ENCODE measurements around the gene RPS15.
"Not testable (repeated sequence)": the region's sequence is repeated elsewhere in the genome, so short reads cannot be mapped to it uniquely, and the experiment has no call there.

Gene RPS15

GRCh38 chr19:1420085-1420484 is 18.1 kb upstream of the RPS15 start:
- H3K4me3 ChIP-seq (ENCODE audit: low read length in 2 of 2); H3K9ac ChIP-seq (ENCODE audit: low read depth in 1 of 2, low read length in 2 of 2); H3K9me3 ChIP-seq (ENCODE audit: control insufficient read depth in 2 of 2, low read length in 2 of 2); H3K27me3 ChIP-seq (ENCODE audit: control insufficient read depth in 2 of 2, insufficient read depth in 2 of 2, low read length in 2 of 2); H3K27ac ChIP-seq (ENCODE audit: low read depth in 2 of 2, low read length in 2 of 2): not testable (repeated sequence)
- peaks cover 15 to 19% of the 10 kb centered on the region in 2 donors for H3K4me1 ChIP-seq (ENCODE audit: control insufficient read depth in 2 of 2, insufficient read depth in 2 of 2, low read length in 2 of 2)
- H3K36me3 ChIP-seq (ENCODE audit: control insufficient read depth in 2 of 2, insufficient read depth in 2 of 2, low read length in 2 of 2): peaks cover 54 to 71% of the 10 kb centered on the region in 2 donors

- Histone ChIP-seq H3K4me1 (ENCODE audit: control insufficient read depth in 2 of 2, insufficient read depth in 2 of 2, low read length in 2 of 2) (peaks cover 11 to 14% of the 10 kb centered on the region in 2 donors), H3K27ac (ENCODE audit: low read depth in 2 of 2, low read length in 2 of 2) (no peak overlapping the region), H3K36me3 (ENCODE audit: control insufficient read depth in 2 of 2, insufficient read depth in 2 of 2, low read length in 2 of 2) (peaks cover 59 to 76% of the 10 kb centered on the region in 2 donors), H3K9me3 (ENCODE audit: control insufficient read depth in 2 of 2, low read length in 2 of 2) (no peaks in the 10 kb centered on the region), H3K27me3 (ENCODE audit: control insufficient read depth in 2 of 2, insufficient read depth in 2 of 2, low read length in 2 of 2) (no peaks in the 10 kb centered on the region), H3K4me3 (ENCODE audit: low read length in 2 of 2) (no peak overlapping the region), H3K9ac (ENCODE audit: low read depth in 1 of 2, low read length in 2 of 2) (no peak overlapping the region)
These were observed 17.6 kb upstream of the RPS15 start for GRCh38 chr19:1420590-1420989.

- no peak overlapping the region for H3K27ac ChIP-seq (ENCODE audit: low read depth in 2 of 2, low read length in 2 of 2)
These were observed 16.8 kb upstream of the RPS15 start for GRCh38 chr19:1421218-1421957.

GRCh38 chr19:1421958-1422305 is 16.3 kb upstream of the RPS15 start:
- no peak overlapping the region for H3K27ac ChIP-seq (ENCODE audit: low read depth in 2 of 2, low read length in 2 of 2)
- no peaks in the 10 kb centered on the region for H3K27me3 ChIP-seq (ENCODE audit: control insufficient read depth in 2 of 2, insufficient read depth in 2 of 2, low read length in 2 of 2)
- no peak overlapping the region for H3K9ac ChIP-seq (ENCODE audit: low read depth in 1 of 2, low read length in 2 of 2)
- peaks cover 66 to 82% of the 10 kb centered on the region in 2 donors for H3K36me3 ChIP-seq (ENCODE audit: control insufficient read depth in 2 of 2, insufficient read depth in 2 of 2, low read length in 2 of 2)
- no peak overlapping the region for H3K4me3 ChIP-seq (ENCODE audit: low read length in 2 of 2)
- H3K4me1 ChIP-seq (ENCODE audit: control insufficient read depth in 2 of 2, insufficient read depth in 2 of 2, low read length in 2 of 2): peaks cover 3 to 4% of the 10 kb centered on the region in 2 donors
- H3K9me3 ChIP-seq (ENCODE audit: control insufficient read depth in 2 of 2, low read length in 2 of 2): no peaks in the 10 kb centered on the region

More at GRCh38 chr19:1421218-1421957, 16.8 kb upstream of the RPS15 start:
- peaks cover 3 to 6% of the 10 kb centered on the region in 2 donors for H3K4me1 ChIP-seq (ENCODE audit: control insufficient read depth in 2 of 2, insufficient read depth in 2 of 2, low read length in 2 of 2)
- H3K27me3 ChIP-seq (ENCODE audit: control insufficient read depth in 2 of 2, insufficient read depth in 2 of 2, low read length in 2 of 2): no peaks in the 10 kb centered on the region
- H3K9ac ChIP-seq (ENCODE audit: low read depth in 1 of 2, low read length in 2 of 2): no peak overlapping the region
- H3K36me3 ChIP-seq (ENCODE audit: control insufficient read depth in 2 of 2, insufficient read depth in 2 of 2, low read length in 2 of 2): peaks cover 65 to 77% of the 10 kb centered on the region in 2 donors
- no peak overlapping the region for H3K4me3 ChIP-seq (ENCODE audit: low read length in 2 of 2)
- no peaks in the 10 kb centered on the region for H3K9me3 ChIP-seq (ENCODE audit: control insufficient read depth in 2 of 2, low read length in 2 of 2)

- H3K4me3 ChIP-seq (ENCODE audit: low read length in 2 of 2): no peak overlapping the region
- no peak overlapping the region for H3K27ac ChIP-seq (ENCODE audit: low read depth in 2 of 2, low read length in 2 of 2)
- H3K27me3 ChIP-seq (ENCODE audit: control insufficient read depth in 2 of 2, insufficient read depth in 2 of 2, low read length in 2 of 2): no peaks in the 10 kb centered on the region
- H3K36me3 ChIP-seq (ENCODE audit: control insufficient read depth in 2 of 2, insufficient read depth in 2 of 2, low read length in 2 of 2): peaks cover 62 to 80% of the 10 kb centered on the region in 2 donors
- no peaks in the 10 kb centered on the region for H3K9me3 ChIP-seq (ENCODE audit: control insufficient read depth in 2 of 2, low read length in 2 of 2)
- no peak overlapping the region for H3K9ac ChIP-seq (ENCODE audit: low read depth in 1 of 2, low read length in 2 of 2)
- H3K4me1 ChIP-seq (ENCODE audit: control insufficient read depth in 2 of 2, insufficient read depth in 2 of 2, low read length in 2 of 2): peaks cover 3 to 4% of the 10 kb centered on the region in 2 donors
These were observed 15.8 kb upstream of the RPS15 start for GRCh38 chr19:1422360-1422759.

GRCh38 chr19:1422943-1423342 is 15.3 kb upstream of the RPS15 start:
- no peak overlapping the region for H3K27ac ChIP-seq (ENCODE audit: low read depth in 2 of 2, low read length in 2 of 2)
- H3K4me1 ChIP-seq (ENCODE audit: control insufficient read depth in 2 of 2, insufficient read depth in 2 of 2, low read length in 2 of 2): peaks cover 3 to 4% of the 10 kb centered on the region in 2 donors
- H3K4me3 ChIP-seq (ENCODE audit: low read length in 2 of 2): no peak overlapping the region
- peaks cover 60 to 80% of the 10 kb centered on the region in 2 donors for H3K36me3 ChIP-seq (ENCODE audit: control insufficient read depth in 2 of 2, insufficient read depth in 2 of 2, low read length in 2 of 2)
- H3K9ac ChIP-seq (ENCODE audit: low read depth in 1 of 2, low read length in 2 of 2): no peak overlapping the region
- no peaks in the 10 kb centered on the region for H3K27me3 ChIP-seq (ENCODE audit: control insufficient read depth in 2 of 2, insufficient read depth in 2 of 2, low read length in 2 of 2)
- H3K9me3 ChIP-seq (ENCODE audit: control insufficient read depth in 2 of 2, low read length in 2 of 2): no peaks in the 10 kb centered on the region

- Histone ChIP-seq H3K27me3 (ENCODE audit: control insufficient read depth in 2 of 2, insufficient read depth in 2 of 2, low read length in 2 of 2) (no peaks in the 10 kb centered on the region), H3K4me3 (ENCODE audit: low read length in 2 of 2) (no peak overlapping the region), H3K9ac (ENCODE audit: low read depth in 1 of 2, low read length in 2 of 2) (no peak overlapping the region), H3K4me1 (ENCODE audit: control insufficient read depth in 2 of 2, insufficient read depth in 2 of 2, low read length in 2 of 2) (peaks cover 3 to 4% of the 10 kb centered on the region in 2 donors), H3K27ac (ENCODE audit: low read depth in 2 of 2, low read length in 2 of 2) (no peak overlapping the region), H3K36me3 (ENCODE audit: control insufficient read depth in 2 of 2, insufficient read depth in 2 of 2, low read length in 2 of 2) (peaks cover 59 to 76% of the 10 kb centered on the region in 2 donors), H3K9me3 (ENCODE audit: control insufficient read depth in 2 of 2, low read length in 2 of 2) (no peaks in the 10 kb centered on the region)
These were observed 14.6 kb upstream of the RPS15 start for GRCh38 chr19:1423436-1424191.

- no peak overlapping the region for H3K4me3 ChIP-seq (ENCODE audit: low read length in 2 of 2)
- peaks cover 3 to 7% of the 10 kb centered on the region in 2 donors for H3K4me1 ChIP-seq (ENCODE audit: control insufficient read depth in 2 of 2, insufficient read depth in 2 of 2, low read length in 2 of 2)
- no peaks in the 10 kb centered on the region for H3K9me3 ChIP-seq (ENCODE audit: control insufficient read depth in 2 of 2, low read length in 2 of 2)
- H3K36me3 ChIP-seq (ENCODE audit: control insufficient read depth in 2 of 2, insufficient read depth in 2 of 2, low read length in 2 of 2): peaks cover 59 to 76% of the 10 kb centered on the region in 2 donors
- no peaks in the 10 kb centered on the region for H3K27me3 ChIP-seq (ENCODE audit: control insufficient read depth in 2 of 2, insufficient read depth in 2 of 2, low read length in 2 of 2)
- H3K9ac ChIP-seq (ENCODE audit: low read depth in 1 of 2, low read length in 2 of 2): no peak overlapping the region
- no peak overlapping the region for H3K27ac ChIP-seq (ENCODE audit: low read depth in 2 of 2, low read length in 2 of 2)
These were observed 13.8 kb upstream of the RPS15 start for GRCh38 chr19:1424192-1424955.

- Histone ChIP-seq H3K4me1 (ENCODE audit: control insufficient read depth in 2 of 2, insufficient read depth in 2 of 2, low read length in 2 of 2) (peaks cover 3 to 8% of the 10 kb centered on the region in 2 donors), H3K36me3 (ENCODE audit: control insufficient read depth in 2 of 2, insufficient read depth in 2 of 2, low read length in 2 of 2) (peaks cover 58 to 74% of the 10 kb centered on the region in 2 donors), H3K9me3 (ENCODE audit: control insufficient read depth in 2 of 2, low read length in 2 of 2) (no peaks in the 10 kb centered on the region), H3K9ac (ENCODE audit: low read depth in 1 of 2, low read length in 2 of 2) (no peak overlapping the region), H3K4me3 (ENCODE audit: low read length in 2 of 2) (no peak overlapping the region), H3K27ac (ENCODE audit: low read depth in 2 of 2, low read length in 2 of 2) (no peak overlapping the region), H3K27me3 (ENCODE audit: control insufficient read depth in 2 of 2, insufficient read depth in 2 of 2, low read length in 2 of 2) (no peaks in the 10 kb centered on the region)
These were observed 12.9 kb upstream of the RPS15 start for GRCh38 chr19:1425102-1425837.

All from mucosa of rectum (tissue), 2 donors.